NCI-H187 (cell line): ENCODE data around the gene KRT37.
"Not testable (repeated sequence)": the region's sequence is repeated elsewhere in the genome, so short reads cannot be mapped to it uniquely, and the experiment has no call there.

Experiments used
- DNase-seq, 2 experiments: peaks; one replicate each; lab custom pipeline; 2025; lab: John Stamatoyannopoulos, UW

The KRT37 gene

GRCh38 chr17:41404024-41404671 lies 20.2 kb downstream of the KRT37 start:
- no peak for DNase-seq

GRCh38 chr17:41403404-41404023 lies 20.9 kb downstream of the KRT37 start:
- no peak for DNase-seq

- DNase-seq: no peak
Observed at GRCh38 chr17:41402161-41402560, 22.2 kb downstream of the KRT37 start.

GRCh38 chr17:41396996-41397660 lies 27.3 kb downstream of the KRT37 start, which contains the start of gene KRT31:
Gene KRT31 (minus strand): TSS chr17:41397608. CDS start chr17:41397539, 69 bp downstream.
- DNase-seq: no peak

GRCh38 chr17:41396340-41396739 lies 28.0 kb downstream of the KRT37 start:
- no peak for DNase-seq

GRCh38 chr17:41395611-41396010 lies 28.8 kb downstream of the KRT37 start:
- no peak for DNase-seq

- DNase-seq: not testable (repeated sequence)
Observed at GRCh38 chr17:41395044-41395443, 29.3 kb downstream of the KRT37 start.

GRCh38 chr17:41394254-41394996 lies 30.0 kb downstream of the KRT37 start:
- no peak for DNase-seq

GRCh38 chr17:41393826-41394225 lies 30.6 kb downstream of the KRT37 start:
- DNase-seq: no peak

GRCh38 chr17:41393294-41393693 lies 31.1 kb downstream of the KRT37 start:
- no peak for DNase-seq

GRCh38 chr17:41392278-41392677 lies 32.1 kb downstream of the KRT37 start:
- DNase-seq: no peak

GRCh38 chr17:41391535-41391934 lies 32.9 kb downstream of the KRT37 start:
- DNase-seq: no peak

- no peak for DNase-seq
Observed at GRCh38 chr17:41390411-41390938, 33.9 kb downstream of the KRT37 start.

- no peak for DNase-seq
Observed at GRCh38 chr17:41387670-41388069, 36.7 kb downstream of the KRT37 start.

- no peak for DNase-seq
Observed at GRCh38 chr17:41386227-41386626, 38.2 kb downstream of the KRT37 start.

GRCh38 chr17:41383690-41384089 lies 40.7 kb downstream of the KRT37 start:
- no peak for DNase-seq

- no peak for DNase-seq
Observed at GRCh38 chr17:41382394-41382793, 42.0 kb downstream of the KRT37 start.

- not testable (repeated sequence) for DNase-seq
Observed at GRCh38 chr17:41381943-41382342, 42.4 kb downstream of the KRT37 start, which contains the start of gene KRT34. Gene KRT34 (minus strand): TSS chr17:41382306. CDS start chr17:41382246, 60 bp downstream.

GRCh38 chr17:41380091-41380490 lies 44.3 kb downstream of the KRT37 start:
- not testable (repeated sequence) for DNase-seq

GRCh38 chr17:41377546-41377945 lies 46.8 kb downstream of the KRT37 start:
- no peak for DNase-seq
